GM21619 (cell line): ENCODE results near the gene HNRNPC.
"Not testable (repeated sequence)": the region's sequence is repeated elsewhere in the genome, so short reads cannot be mapped to it uniquely, and the experiment has no call there.

Experiments
- ATAC-seq: cut with Tn5 transposase; IDR thresholded peaks from one replicate; pipeline ENCODE4 v1.9.1; 2021; ENCODE audit not compliant: unreplicated experiment

Gene HNRNPC

GRCh38 chr14:21269252-21270046 is at the start of gene HNRNPC:
Gene HNRNPC (minus strand): TSS chr14:21269442. CDS start chr14:21234193, 35,249 bp downstream.
- ATAC-seq = peak; percentile 86

GRCh38 chr14:21317398-21317797 is 48.2 kb upstream of the HNRNPC start:
- no peak for ATAC-seq

- ATAC-seq = no peak
Measured at GRCh38 chr14:21313512-21313911, 44.3 kb upstream of the HNRNPC start.

GRCh38 chr14:21311614-21312013 is 42.4 kb upstream of the HNRNPC start:
- ATAC-seq = no peak

- no peak for ATAC-seq
Measured at GRCh38 chr14:21309956-21310355, 40.7 kb upstream of the HNRNPC start.

- no peak for ATAC-seq
Measured at GRCh38 chr14:21309238-21309636, 40.0 kb upstream of the HNRNPC start.

GRCh38 chr14:21308479-21309237 is 39.4 kb upstream of the HNRNPC start:
- peak; percentile 86 for ATAC-seq

- ATAC-seq = peak; percentile 24
Measured at GRCh38 chr14:21308132-21308478, 38.9 kb upstream of the HNRNPC start.

- ATAC-seq = no peak
Measured at GRCh38 chr14:21307637-21308036, 38.4 kb upstream of the HNRNPC start.

- not testable (repeated sequence) for ATAC-seq
Measured at GRCh38 chr14:21302836-21303140, 33.5 kb upstream of the HNRNPC start.

- no peak for ATAC-seq
Measured at GRCh38 chr14:21302013-21302835, 33.0 kb upstream of the HNRNPC start.

GRCh38 chr14:21300892-21301291 is 31.6 kb upstream of the HNRNPC start:
- no peak for ATAC-seq

- ATAC-seq = no peak
Measured at GRCh38 chr14:21299562-21300130, 30.4 kb upstream of the HNRNPC start.

GRCh38 chr14:21298358-21298757 is 29.1 kb upstream of the HNRNPC start:
- no peak for ATAC-seq

- ATAC-seq = not testable (repeated sequence)
Measured at GRCh38 chr14:21294026-21294425, 24.8 kb upstream of the HNRNPC start.

GRCh38 chr14:21287168-21287567 is 17.9 kb upstream of the HNRNPC start:
- no peak for ATAC-seq

GRCh38 chr14:21286516-21286915 is 17.3 kb upstream of the HNRNPC start:
- ATAC-seq = not testable (repeated sequence)

GRCh38 chr14:21281917-21282316 is 12.7 kb upstream of the HNRNPC start:
- ATAC-seq = not testable (repeated sequence)

GRCh38 chr14:21279783-21280182 is 10.5 kb upstream of the HNRNPC start, which contains the start of gene RPGRIP1:
Gene RPGRIP1 (plus strand): TSS chr14:21280083. CDS start chr14:21287977, 7,894 bp downstream.
- no peak for ATAC-seq

- ATAC-seq = no peak
Measured at GRCh38 chr14:21278632-21279031, 9.4 kb upstream of the HNRNPC start.

GRCh38 chr14:21275261-21275858 is 6.1 kb upstream of the HNRNPC start:
- no peak for ATAC-seq
